Tibial artery (tissue), 4 donors: ENCODE data around the gene HNMT.
"Not testable (repeated sequence)": the region's sequence is repeated elsewhere in the genome, so short reads cannot be mapped to it uniquely, and the experiment has no call there.

Source experiments
- DNase-seq, 2 donors: peaks; one replicate each; pipeline ENCODE4 v3.0.0-alpha.2; 2019
- H3K27ac ChIP-seq, 2 donors: fragments of 200-600 bp; sonication (generic) in 1 of 2; 1 replicate in 1 of 2; 2 replicates in 1 of 2; pipeline ENCODE4 v1.5.1; 2018 to 2019; ENCODE audit warnings: mild to moderate bottlenecking in 1 of 2
- H3K27me3 ChIP-seq, 2 donors: fragments of 200-600 bp; sonication (generic) in 1 of 2; one replicate each; pipeline versions ENCODE4 v1.5.1 to v1.6.0; 2016 to 2019
- H3K36me3 ChIP-seq, 3 donors: fragments of 200-600 bp; sonication (generic) in 2 of 3; one replicate each; pipeline ENCODE4 v1.5.1; 2016 to 2019; ENCODE audit warnings: mild to moderate bottlenecking in 2 of 3
- H3K4me1 ChIP-seq, 4 donors: fragments of 200-600 bp; sonication (generic) in 2 of 4; 1 replicate in 3 of 4; 2 replicates in 1 of 4; pipeline ENCODE4 v1.5.1; 2016 to 2019
- H3K4me3 ChIP-seq, 2 donors: fragments of 200-600 bp; sonication (generic) in 1 of 2; 1 replicate in 1 of 2; 2 replicates in 1 of 2; pipeline ENCODE4 v1.5.1; 2018 to 2019; ENCODE audit warnings: mild to moderate bottlenecking in 2 of 2
- H3K9me3 ChIP-seq, 3 donors: fragments of 200-600 bp; sonication (generic) in 1 of 3; one replicate each; pipeline ENCODE4 v1.5.1; 2016 to 2019
- intact Hi-C: fragments of 100-400 bp; cut with DNase I; formaldehyde crosslinking; loops from one replicate; pipeline ENCODE4 v1.15.0; 2023; ENCODE audit warnings: low total_unique reads
- TF ChIP-seq, protein P1 (sequence below), 2 experiments: fragments of 200-600 bp in 1 of 2; fragments of 450-650 bp in 1 of 2; IDR thresholded peaks; one replicate each; pipeline ENCODE4 v1.5.1; 2017 to 2019; ENCODE audit warnings: antibody characterized with exemption in 2 of 2, mild to moderate bottlenecking in 1 of 2, moderate library complexity in 1 of 2

HNMT gene

DNA sequence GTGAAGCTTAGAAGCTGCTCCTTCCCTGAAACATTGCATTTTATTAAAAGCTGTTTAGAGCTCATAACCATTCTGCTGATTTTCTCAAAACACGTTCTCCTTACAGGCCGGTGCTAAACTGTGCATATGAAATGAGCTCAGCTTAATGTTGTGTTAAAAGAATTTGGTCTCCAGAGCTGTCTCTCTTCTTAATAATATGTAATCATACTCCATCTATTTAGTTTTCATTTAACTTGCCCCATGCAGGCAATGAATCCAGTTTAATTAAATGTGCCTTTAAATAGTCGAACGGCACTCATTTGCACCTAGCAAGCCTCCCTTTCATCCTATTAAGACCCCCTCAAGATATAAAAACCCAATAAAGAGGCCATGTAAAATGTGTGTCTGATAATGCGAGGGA, 76.3 kb downstream of the HNMT start:
- intact Hi-C loops: no loop called here
- H3K27me3 ChIP-seq: no peaks in the 10 kb centered on the region
- H3K36me3 ChIP-seq: no peaks in the 10 kb centered on the region
- no peaks in the 10 kb centered on the region for H3K9me3 ChIP-seq
- no peak for DNase-seq
- H3K4me3 ChIP-seq: no peak overlapping the region
- TF ChIP-seq, protein P1, sequence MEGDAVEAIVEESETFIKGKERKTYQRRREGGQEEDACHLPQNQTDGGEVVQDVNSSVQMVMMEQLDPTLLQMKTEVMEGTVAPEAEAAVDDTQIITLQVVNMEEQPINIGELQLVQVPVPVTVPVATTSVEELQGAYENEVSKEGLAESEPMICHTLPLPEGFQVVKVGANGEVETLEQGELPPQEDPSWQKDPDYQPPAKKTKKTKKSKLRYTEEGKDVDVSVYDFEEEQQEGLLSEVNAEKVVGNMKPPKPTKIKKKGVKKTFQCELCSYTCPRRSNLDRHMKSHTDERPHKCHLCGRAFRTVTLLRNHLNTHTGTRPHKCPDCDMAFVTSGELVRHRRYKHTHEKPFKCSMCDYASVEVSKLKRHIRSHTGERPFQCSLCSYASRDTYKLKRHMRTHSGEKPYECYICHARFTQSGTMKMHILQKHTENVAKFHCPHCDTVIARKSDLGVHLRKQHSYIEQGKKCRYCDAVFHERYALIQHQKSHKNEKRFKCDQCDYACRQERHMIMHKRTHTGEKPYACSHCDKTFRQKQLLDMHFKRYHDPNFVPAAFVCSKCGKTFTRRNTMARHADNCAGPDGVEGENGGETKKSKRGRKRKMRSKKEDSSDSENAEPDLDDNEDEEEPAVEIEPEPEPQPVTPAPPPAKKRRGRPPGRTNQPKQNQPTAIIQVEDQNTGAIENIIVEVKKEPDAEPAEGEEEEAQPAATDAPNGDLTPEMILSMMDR (IDR thresholded peaks at IDR 0.05): no peak
- no peak overlapping the region for H3K27ac ChIP-seq
- peaks cover 0 to 10% (median 1%) of the 10 kb centered on the region in 4 donors for H3K4me1 ChIP-seq

- intact Hi-C loops: no loop called here
- TF ChIP-seq, protein P1 (IDR thresholded peaks at IDR 0.05): no peak
- H3K27ac ChIP-seq: no peak overlapping the region
- no peak overlapping the region for H3K4me3 ChIP-seq
- no peaks in the 10 kb centered on the region for H3K27me3 ChIP-seq
- H3K9me3 ChIP-seq: no peaks in the 10 kb centered on the region
- peaks cover 0 to 10% (median 1%) of the 10 kb centered on the region in 4 donors for H3K4me1 ChIP-seq
- no peaks in the 10 kb centered on the region for H3K36me3 ChIP-seq
- no peak for DNase-seq
These were observed 78.0 kb downstream of the HNMT start for GRCh38 chr2:138042311-138042710.

- H3K36me3 ChIP-seq, DNase-seq, intact Hi-C loops, H3K4me3 ChIP-seq, H3K9me3 ChIP-seq, H3K27ac ChIP-seq, H3K27me3 ChIP-seq: not testable (repeated sequence)
- H3K4me1 ChIP-seq: peaks cover 0 to 10% (median 1%) of the 10 kb centered on the region in 4 donors
These were observed 79.3 kb downstream of the HNMT start for GRCh38 chr2:138043588-138043987.

DNA sequence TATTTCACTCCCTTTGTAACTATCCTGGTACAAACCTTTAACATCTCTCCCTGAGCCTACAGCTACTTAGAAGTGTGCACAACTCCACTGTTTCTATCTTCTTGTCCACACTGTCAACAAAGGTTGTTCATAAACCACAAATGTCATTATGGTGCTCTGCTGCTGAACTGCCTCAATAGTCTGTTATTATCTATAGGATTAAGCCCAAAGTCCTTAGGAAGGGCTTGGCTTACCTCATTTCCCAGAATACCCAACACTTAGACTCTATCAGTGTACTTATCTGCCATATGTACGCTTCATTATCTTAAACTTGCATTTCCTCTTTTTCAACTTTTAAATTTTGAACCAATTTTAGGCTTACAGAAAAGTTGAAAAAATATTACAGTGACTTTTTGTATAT, 94.2 kb downstream of the HNMT start:
- intact Hi-C loops: no loop called here
- Histone ChIP-seq H3K27me3 (no peaks in the 10 kb centered on the region), H3K27ac (no peak overlapping the region), H3K9me3 (no peaks in the 10 kb centered on the region), H3K36me3 (no peaks in the 10 kb centered on the region), H3K4me1 (peaks cover 0 to 12% (median 7%) of the 10 kb centered on the region in 4 donors), H3K4me3 (no peak overlapping the region)
- no peak for DNase-seq
- TF ChIP-seq, protein P1 (IDR thresholded peaks at IDR 0.05): no peak

DNA sequence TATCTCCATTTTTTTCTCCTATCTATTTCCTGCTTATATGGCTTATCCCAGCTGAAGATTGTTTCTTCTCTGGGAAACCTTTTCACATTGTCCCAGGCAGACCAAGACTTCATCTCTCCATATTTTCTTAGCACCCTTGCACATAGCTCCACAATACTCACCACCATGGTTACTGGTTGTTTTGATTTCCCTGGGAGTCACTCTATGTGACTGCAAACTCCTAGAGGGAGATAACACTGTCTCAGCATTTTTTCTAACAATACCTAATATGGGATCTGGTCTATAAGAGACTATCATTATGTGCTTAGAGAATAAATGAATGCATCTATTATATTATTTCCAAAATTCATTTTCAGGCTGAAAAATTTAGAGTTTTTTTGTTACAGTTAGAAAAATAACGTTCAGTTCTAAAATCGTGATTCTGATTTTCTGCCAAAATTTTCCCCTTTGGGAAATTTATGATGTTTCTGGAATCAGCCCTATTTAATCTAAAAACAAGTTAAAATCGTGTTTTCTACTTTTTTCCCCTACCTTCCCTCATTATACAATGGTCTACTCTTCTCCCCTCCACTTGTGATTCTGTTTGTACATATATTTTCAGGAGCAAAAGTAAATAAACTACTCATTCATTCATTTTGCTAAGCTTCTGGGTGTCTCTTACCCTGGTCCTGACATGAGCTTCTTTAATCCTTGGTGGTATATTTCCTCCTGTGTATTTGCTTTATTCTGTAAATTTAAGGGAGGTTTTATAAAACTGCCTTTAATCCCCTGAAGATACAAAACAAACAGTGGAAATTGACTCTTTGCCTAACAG, 95.4 kb downstream of the HNMT start:
- intact Hi-C loops: no loop called here
- Histone ChIP-seq H3K9me3 (no peaks in the 10 kb centered on the region), H3K27me3 (no peaks in the 10 kb centered on the region), H3K4me1 (peaks cover 0 to 12% (median 7%) of the 10 kb centered on the region in 4 donors), H3K27ac (no peak overlapping the region), H3K36me3 (no peaks in the 10 kb centered on the region), H3K4me3 (no peak overlapping the region)
- TF ChIP-seq, protein P1 (IDR thresholded peaks at IDR 0.05): no peak
- DNase-seq: no peak

DNA sequence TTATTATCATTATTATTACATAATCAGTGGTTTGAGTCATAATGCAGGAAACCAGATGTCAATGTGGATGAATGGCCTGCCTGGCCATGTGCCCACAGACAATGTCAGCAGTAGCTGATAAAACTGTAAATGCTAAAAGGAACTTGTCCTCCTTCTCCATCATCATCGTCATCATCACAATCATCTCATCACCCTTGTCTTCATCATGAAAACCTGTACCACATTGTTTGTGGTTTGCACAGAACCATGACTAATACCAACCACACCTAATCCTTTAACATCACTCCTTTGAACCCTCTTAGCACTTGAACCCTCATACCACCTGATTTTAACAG, 96.0 kb downstream of the HNMT start:
- Histone ChIP-seq H3K4me3 (no peak overlapping the region), H3K4me1 (peaks cover 0 to 12% (median 7%) of the 10 kb centered on the region in 4 donors), H3K36me3 (no peaks in the 10 kb centered on the region), H3K27me3 (no peaks in the 10 kb centered on the region), H3K27ac (no peak overlapping the region), H3K9me3 (no peaks in the 10 kb centered on the region)
- intact Hi-C loops: no loop called here
- TF ChIP-seq, protein P1 (IDR thresholded peaks at IDR 0.05): no peak
- peak; percentile 66 to 74 for DNase-seq
